Progenitor cell of endocrine pancreas (in vitro differentiated cells): ENCODE measurements around the gene SLC39A11. TPM values are rescaled to one million over a fixed set of nuclear protein-coding genes. Genes with fewer than 3 reads are reported as not detected.

ENCODE experiments used
- DNase-seq: peaks from one replicate; pipeline ENCODE4 v3.0.0; 2021; ENCODE audit warnings: low spot score; ENCODE audit not compliant: unreplicated experiment
- H3K27ac Mint-ChIP-seq: 2 replicates; pipeline ENCODE4 v1.8.0; 2021; ENCODE audit warnings: mild to moderate bottlenecking, moderate library complexity, mixed read lengths
- H3K27me3 Mint-ChIP-seq: 2 replicates; pipeline ENCODE4 v1.8.0; 2021; ENCODE audit warnings: mixed read lengths
- H3K36me3 Mint-ChIP-seq: 2 replicates; pipeline ENCODE4 v1.8.0; 2022; ENCODE audit warnings: mixed read lengths; ENCODE audit not compliant: insufficient read depth
- H3K4me1 Mint-ChIP-seq: 2 replicates; pipeline ENCODE4 v1.8.0; 2021; ENCODE audit warnings: low read depth, mixed read lengths
- H3K4me3 Mint-ChIP-seq: 2 replicates; pipeline ENCODE4 v1.8.0; 2021; ENCODE audit warnings: low read depth, mild to moderate bottlenecking, moderate library complexity, mixed read lengths
- H3K9me3 Mint-ChIP-seq: 2 replicates; pipeline ENCODE4 v1.8.0; 2021; ENCODE audit warnings: low read depth, mixed read lengths
- total RNA-seq: library from RNA; stranded (reverse); gene quantifications from 2 replicates; pipeline ENCODE4 v1.2.1, GENCODE V29; 2021
- TF ChIP-seq, protein P1 (sequence below): fragments of 200-600 bp; sonication (generic); IDR thresholded peaks from one replicate; pipeline ENCODE4 v1.5.0; 2021; ENCODE audit warnings: antibody characterized with exemption, mild to moderate bottlenecking; ENCODE audit not compliant: unreplicated experiment

Gene SLC39A11
- total RNA-seq, 1 donor from 2014 or later: 20.5 TPM

DNA sequence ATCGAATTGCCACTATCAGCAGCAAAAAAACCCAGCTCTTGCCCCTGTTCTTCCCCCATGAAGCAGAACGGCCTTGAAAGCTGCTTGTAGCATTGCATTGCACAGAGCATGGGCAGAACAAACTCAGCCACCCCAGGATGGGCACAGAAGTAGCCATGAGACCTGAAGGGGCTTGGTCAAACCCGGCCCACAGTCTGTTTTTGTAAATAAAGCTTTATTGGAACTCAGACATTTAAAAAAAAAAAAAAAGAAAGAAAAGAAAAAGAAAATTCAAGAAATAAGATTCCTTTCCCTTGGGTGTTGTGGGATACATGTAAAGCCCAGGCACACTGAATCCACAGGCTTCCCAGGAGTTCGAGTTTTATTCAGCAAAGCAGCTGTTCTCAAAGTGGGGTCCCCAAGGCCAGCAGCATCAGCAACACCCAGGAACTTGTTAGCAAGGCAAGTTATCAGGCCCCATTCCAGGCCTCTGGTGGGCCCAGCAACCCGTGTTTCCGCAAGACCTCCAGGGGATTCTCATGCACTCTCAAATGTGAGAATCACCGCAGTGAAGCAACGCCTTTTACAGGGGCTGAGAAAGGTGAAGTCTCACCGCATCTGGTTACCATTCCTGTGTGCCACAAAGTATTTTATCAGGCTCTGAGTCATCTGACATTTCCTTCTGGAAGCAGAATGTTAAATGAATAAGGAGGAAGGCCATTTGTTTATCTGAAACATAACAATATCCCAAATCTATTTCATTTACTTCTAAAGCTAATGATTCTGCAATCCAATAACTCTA lies 108.2 kb downstream of the SLC39A11 start:
- no peak overlapping the region for H3K4me3 Mint-ChIP-seq
- no peak for DNase-seq
- no peak overlapping the region for H3K27ac Mint-ChIP-seq
- no peaks in the 10 kb centered on the region for H3K9me3 Mint-ChIP-seq
- H3K27me3 Mint-ChIP-seq: peaks cover 78% of the 10 kb centered on the region
- peaks cover 2% of the 10 kb centered on the region for H3K36me3 Mint-ChIP-seq
- TF ChIP-seq, protein P1, sequence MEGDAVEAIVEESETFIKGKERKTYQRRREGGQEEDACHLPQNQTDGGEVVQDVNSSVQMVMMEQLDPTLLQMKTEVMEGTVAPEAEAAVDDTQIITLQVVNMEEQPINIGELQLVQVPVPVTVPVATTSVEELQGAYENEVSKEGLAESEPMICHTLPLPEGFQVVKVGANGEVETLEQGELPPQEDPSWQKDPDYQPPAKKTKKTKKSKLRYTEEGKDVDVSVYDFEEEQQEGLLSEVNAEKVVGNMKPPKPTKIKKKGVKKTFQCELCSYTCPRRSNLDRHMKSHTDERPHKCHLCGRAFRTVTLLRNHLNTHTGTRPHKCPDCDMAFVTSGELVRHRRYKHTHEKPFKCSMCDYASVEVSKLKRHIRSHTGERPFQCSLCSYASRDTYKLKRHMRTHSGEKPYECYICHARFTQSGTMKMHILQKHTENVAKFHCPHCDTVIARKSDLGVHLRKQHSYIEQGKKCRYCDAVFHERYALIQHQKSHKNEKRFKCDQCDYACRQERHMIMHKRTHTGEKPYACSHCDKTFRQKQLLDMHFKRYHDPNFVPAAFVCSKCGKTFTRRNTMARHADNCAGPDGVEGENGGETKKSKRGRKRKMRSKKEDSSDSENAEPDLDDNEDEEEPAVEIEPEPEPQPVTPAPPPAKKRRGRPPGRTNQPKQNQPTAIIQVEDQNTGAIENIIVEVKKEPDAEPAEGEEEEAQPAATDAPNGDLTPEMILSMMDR: no peak
- peaks cover 3% of the 10 kb centered on the region for H3K4me1 Mint-ChIP-seq

DNA sequence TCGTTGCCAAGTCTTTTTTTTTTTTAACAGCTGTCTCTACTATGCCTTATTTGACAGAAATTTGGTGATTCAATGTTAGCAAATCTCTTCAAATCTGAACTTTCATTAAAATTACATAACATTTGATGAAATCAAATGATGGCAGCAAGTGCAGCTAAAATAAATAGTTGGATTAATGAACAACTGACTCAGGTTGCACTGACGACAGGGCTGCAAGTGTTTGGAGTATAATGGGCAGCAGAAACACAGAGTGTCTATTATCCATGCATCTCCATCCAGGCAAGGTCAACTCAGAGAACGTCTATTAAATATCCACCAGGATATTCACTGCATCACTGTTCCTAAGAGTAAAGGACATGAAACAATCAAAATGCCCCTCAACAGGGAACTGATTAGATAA lies 109.8 kb downstream of the SLC39A11 start:
- Mint-ChIP-seq H3K4me3 (no peak overlapping the region), H3K27me3 (peaks cover 81% of the 10 kb centered on the region), H3K9me3 (no peaks in the 10 kb centered on the region), H3K27ac (no peak overlapping the region), H3K4me1 (peaks cover 3% of the 10 kb centered on the region), H3K36me3 (peaks cover 2% of the 10 kb centered on the region)
- no peak for DNase-seq
- TF ChIP-seq, protein P1: no peak

DNA sequence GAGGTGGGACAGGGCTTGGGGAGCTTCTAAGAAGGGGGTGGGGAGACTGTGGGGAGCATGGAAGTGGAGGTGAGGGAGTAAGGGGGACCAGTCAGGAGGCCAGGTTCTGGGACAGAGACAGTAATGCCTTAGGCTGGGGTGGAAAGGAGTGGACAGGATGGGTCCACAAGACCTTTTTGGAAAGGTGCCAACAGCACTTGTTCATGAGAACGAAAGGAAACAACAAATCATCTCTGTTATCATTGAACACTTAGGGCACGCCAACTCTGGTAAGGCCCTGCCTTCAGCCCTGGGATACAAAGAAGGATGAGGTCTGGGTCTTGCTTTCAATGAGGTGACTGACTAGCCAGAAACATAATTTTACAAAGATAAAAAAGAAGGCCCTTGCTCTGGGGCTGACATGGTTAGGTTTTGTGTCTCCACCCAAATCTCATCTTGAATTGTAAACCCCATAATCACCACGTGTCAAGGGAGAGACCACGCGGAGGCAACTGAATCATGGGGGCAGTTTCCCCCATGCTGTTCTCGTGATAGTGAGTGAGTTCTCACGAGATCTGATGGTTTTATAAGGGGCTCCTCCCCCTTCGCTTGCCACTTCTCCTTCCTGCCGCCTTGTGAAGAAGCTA lies 113.8 kb downstream of the SLC39A11 start:
- Mint-ChIP-seq H3K27ac (no peak overlapping the region), H3K4me1 (peaks cover 7% of the 10 kb centered on the region), H3K36me3 (no peaks in the 10 kb centered on the region), H3K9me3 (no peaks in the 10 kb centered on the region), H3K4me3 (no peak overlapping the region), H3K27me3 (peaks cover 73% of the 10 kb centered on the region)
- DNase-seq: no peak
- TF ChIP-seq, protein P1: no peak

DNA sequence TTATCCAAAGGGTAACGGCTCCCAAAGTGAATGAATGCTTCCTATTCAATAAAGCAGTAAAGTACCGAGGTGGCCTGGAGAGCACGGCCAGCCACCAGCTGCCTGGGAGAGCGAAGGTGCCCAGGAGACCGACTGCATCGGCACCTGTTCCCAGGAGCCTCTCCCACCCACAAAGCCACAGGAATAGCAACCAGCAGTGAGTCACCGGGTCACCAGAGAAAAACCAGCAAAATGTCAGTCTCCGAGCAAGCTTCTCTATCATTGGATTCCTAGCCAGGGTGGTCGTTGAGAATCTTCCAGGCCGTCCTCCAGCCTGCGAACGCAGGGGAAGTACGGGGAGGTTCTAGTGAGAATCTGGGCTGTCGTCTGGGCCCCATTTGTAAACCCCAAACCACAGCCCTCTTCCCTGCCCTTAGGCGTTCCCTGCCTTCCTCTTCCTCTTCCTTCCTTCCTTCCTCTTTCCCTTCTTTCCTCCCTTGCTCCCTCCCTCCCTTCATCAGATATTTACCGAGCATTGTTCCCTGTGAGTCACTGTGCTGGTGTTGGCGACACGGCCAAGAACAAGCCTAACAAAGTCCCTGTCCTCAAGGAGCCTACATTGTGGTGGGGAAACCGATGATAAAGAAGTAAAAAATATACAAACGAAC lies 114.6 kb downstream of the SLC39A11 start:
- Mint-ChIP-seq H3K4me1 (peaks cover 12% of the 10 kb centered on the region), H3K4me3 (no peak overlapping the region), H3K27me3 (peaks cover 75% of the 10 kb centered on the region), H3K9me3 (no peaks in the 10 kb centered on the region), H3K27ac (no peak overlapping the region), H3K36me3 (no peaks in the 10 kb centered on the region)
- TF ChIP-seq, protein P1: no peak
- DNase-seq: no peak

DNA sequence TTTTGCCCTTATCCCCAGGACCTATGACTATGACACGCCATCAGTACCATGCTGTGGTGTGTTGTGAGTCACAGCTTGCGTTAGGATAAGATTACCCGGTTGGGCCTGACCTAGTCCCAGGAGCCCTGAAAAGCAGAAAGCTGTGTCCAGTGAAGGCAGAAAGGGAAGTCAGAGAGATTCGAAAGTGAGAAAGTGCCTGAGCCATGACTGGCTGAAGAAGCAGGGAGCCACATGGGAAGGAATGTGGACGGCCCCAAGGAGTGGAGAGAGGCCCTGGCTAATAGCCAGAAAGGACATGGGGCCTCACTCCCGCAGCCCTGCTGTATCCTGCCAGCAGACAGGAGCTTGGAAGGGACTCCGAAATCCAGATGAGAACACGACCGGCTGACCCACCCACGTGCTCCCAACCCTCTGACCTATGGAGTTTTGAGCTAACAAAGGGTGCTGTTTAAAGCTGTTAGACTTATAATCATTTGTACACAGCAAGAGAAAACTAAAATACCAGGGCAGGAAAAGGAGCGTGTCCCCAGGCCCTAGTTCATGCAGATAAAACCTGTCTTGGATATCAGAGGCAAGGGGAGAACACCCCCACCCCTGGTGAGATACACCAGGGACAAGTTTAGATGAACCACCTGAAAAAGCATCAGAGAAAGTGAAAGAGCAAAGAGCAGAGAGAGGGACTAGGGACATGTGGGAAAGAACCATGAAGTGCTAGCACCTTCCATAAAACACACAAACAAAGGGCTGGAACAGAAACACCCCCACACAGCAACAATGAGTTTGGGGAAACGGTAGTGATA lies 115.3 kb downstream of the SLC39A11 start:
- Mint-ChIP-seq H3K9me3 (no peaks in the 10 kb centered on the region), H3K27ac (no peak overlapping the region), H3K4me3 (no peak overlapping the region), H3K27me3 (peaks cover 70% of the 10 kb centered on the region), H3K36me3 (no peaks in the 10 kb centered on the region), H3K4me1 (peaks cover 17% of the 10 kb centered on the region)
- DNase-seq: no peak
- TF ChIP-seq, protein P1: no peak
